HepG2 (cell line): ENCODE data around the gene FOLR3. TPM values are rescaled to one million over a fixed set of nuclear protein-coding genes. Genes with fewer than 3 reads are reported as not detected.
A peak's percentile ranks its signal among the peaks of the same experiment; 100 is the strongest.

ENCODE experiments used
- ARNT ChIP-seq: fragments of 450-650 bp; IDR thresholded peaks from 2 replicates; pipeline ENCODE4 v1.6.1; 2017
- JUN ChIP-seq: sonication (generic); formaldehyde crosslinking; IDR thresholded peaks from 2 replicates; pipeline ENCODE4 v1.4.0; 2020; ENCODE audit warnings: mild to moderate bottlenecking, missing genetic modification reagents
- MXI1 ChIP-seq: IDR thresholded peaks from 3 replicates; pipeline ENCODE4 v1.6.1; 2012; ENCODE audit warnings: low read depth, low read length, inconsistent platforms, borderline replicate concordance
- RARG ChIP-seq: sonication (generic); formaldehyde crosslinking; IDR thresholded peaks from 2 replicates; pipeline ENCODE4 v1.4.0; 2020; ENCODE audit warnings: low read depth, mild to moderate bottlenecking, missing genetic modification reagents
- TBL1XR1 ChIP-seq: fragments of 150-350 bp; IDR thresholded peaks from 2 replicates; pipeline ENCODE4 v1.6.1; 2014; ENCODE audit warnings: borderline replicate concordance, low read length; ENCODE audit not compliant: partially characterized antibody
- ZNF17 ChIP-seq: sonication (generic); formaldehyde crosslinking; IDR thresholded peaks from 2 replicates; pipeline ENCODE4 v1.5.0; 2020; ENCODE audit warnings: mild to moderate bottlenecking, missing genetic modification reagents
- polyA plus RNA-seq, 8 experiments: library from polyadenylated mRNA; depleted of rRNA in 3 of 8; stranded (reverse) in 7 of 8; unstranded in 1 of 8; fragments of >200 nt; fragmentation: Illumina TruSeq in 4 of 8; extraction: Trizol in 4 of 8; gene quantifications; 2 replicates each; pipeline versions ENCODE4 v1.2.1 to v1.2.3, GENCODE V29; 2011 to 2016; ENCODE audit warnings: low read depth in 4 of 8, missing spikeins in 1 of 8, mixed read lengths in 1 of 8; ENCODE audit not compliant: insufficient read depth in 1 of 8
- total RNA-seq, 5 experiments: library from RNA; depleted of rRNA; stranded (reverse); fragments of >200 nt; fragmentation: Illumina TruSeq; extraction: Trizol; gene quantifications; 2 replicates each; pipeline ENCODE4 v1.2.3, GENCODE V29; 2016; ENCODE audit warnings: low read depth in 1 of 5
- TF ChIP-seq, protein P1 (sequence below): sonication (generic); formaldehyde crosslinking; IDR thresholded peaks from 2 replicates; pipeline ENCODE4 v1.4.0; 2020; ENCODE audit warnings: mild to moderate bottlenecking, missing genetic modification reagents
- TF ChIP-seq, protein P2 (sequence below): IDR thresholded peaks from 2 replicates; pipeline ENCODE4 v1.6.1; 2012; ENCODE audit warnings: inconsistent platforms
- TF ChIP-seq, protein P3 (sequence below): sonication (generic); formaldehyde crosslinking; IDR thresholded peaks from 2 replicates; pipeline ENCODE4 v1.4.0; 2020; ENCODE audit warnings: missing genetic modification reagents
- TF ChIP-seq, protein P4 (sequence below), 2 experiments: sonication (generic) in 1 of 2; formaldehyde crosslinking in 1 of 2; IDR thresholded peaks; 2 replicates each; pipeline versions ENCODE4 v1.6.1 to v1.9.0; 2014 to 2022; ENCODE audit warnings: antibody characterized with exemption in 1 of 2, borderline replicate concordance in 1 of 2, inconsistent platforms in 1 of 2, low read depth in 1 of 2, missing genetic modification reagents in 1 of 2

FOLR3 gene
- total and polyA plus RNA-seq, 2 of the 13 experiments (the other 11 are each of a cell fraction or from before 2014, with no cell fraction given), result not detected

DNA sequence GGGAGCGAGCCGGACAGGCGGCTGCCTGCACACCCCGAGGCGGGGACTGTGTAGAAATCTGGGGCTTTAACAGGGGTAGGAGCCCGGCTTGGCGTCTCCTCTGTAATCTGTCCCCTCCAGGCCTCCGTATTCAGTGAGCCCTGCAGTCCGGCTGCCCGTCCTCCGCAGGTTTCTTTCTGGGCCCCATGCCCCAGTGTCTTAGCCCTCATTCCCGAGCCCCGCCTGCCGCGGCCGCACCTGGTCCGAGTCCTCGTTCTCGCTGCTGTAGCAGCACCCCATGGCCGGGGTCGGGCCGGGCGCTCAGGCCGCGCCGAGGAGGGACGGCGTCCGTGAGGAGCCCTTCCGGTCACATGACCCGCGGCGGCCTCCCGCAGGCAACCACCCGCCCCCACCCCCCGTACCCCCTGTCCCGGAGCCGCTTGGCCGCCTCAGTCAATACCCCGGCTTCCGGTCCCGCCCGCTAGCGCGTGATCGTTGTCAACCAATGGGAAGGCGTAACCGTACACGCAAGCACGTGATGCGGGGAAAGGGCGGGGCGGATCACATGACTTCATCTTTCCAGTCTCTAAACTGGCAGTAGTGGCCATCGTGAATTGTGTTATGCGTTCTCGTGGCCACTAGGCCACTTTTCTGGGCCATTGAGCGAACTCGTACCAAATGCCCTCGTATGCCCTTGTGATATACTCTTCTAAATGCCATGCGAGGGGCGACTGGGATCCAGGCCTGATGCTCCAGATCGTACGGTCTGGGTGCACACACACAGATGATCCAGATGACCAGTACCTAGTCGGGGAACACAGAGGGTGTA is 32.4 kb upstream of the FOLR3 start, which contains the start of gene LAMTOR1 (continued):
- TF ChIP-seq, protein P1, sequence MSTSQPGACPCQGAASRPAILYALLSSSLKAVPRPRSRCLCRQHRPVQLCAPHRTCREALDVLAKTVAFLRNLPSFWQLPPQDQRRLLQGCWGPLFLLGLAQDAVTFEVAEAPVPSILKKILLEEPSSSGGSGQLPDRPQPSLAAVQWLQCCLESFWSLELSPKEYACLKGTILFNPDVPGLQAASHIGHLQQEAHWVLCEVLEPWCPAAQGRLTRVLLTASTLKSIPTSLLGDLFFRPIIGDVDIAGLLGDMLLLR (CRISPR knock-in tag), result 0 out of 2 replicates have a peak, but pooled peaks have one; percentile 47
- TF ChIP-seq, protein P2, sequence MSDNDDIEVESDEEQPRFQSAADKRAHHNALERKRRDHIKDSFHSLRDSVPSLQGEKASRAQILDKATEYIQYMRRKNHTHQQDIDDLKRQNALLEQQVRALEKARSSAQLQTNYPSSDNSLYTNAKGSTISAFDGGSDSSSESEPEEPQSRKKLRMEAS, result peak; percentile 85
- TF ChIP-seq, protein P3, sequence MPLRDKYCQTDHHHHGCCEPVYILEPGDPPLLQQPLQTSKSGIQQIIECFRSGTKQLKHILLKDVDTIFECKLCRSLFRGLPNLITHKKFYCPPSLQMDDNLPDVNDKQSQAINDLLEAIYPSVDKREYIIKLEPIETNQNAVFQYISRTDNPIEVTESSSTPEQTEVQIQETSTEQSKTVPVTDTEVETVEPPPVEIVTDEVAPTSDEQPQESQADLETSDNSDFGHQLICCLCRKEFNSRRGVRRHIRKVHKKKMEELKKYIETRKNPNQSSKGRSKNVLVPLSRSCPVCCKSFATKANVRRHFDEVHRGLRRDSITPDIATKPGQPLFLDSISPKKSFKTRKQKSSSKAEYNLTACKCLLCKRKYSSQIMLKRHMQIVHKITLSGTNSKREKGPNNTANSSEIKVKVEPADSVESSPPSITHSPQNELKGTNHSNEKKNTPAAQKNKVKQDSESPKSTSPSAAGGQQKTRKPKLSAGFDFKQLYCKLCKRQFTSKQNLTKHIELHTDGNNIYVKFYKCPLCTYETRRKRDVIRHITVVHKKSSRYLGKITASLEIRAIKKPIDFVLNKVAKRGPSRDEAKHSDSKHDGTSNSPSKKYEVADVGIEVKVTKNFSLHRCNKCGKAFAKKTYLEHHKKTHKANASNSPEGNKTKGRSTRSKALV (CRISPR knock-in tag), result 0 out of 2 replicates have a peak, but pooled peaks have one; percentile 2
- TF ChIP-seq TBL1XR1 (peak; percentile 11), JUN (CRISPR knock-in tag) (no peak), ARNT (no peak), ZNF17 (CRISPR knock-in tag) (no peak), MXI1 (peak; percentile 47; the same call in 1 of the 3 replicates), RARG (CRISPR knock-in tag) (no peak)
- TF ChIP-seq, protein P4, sequence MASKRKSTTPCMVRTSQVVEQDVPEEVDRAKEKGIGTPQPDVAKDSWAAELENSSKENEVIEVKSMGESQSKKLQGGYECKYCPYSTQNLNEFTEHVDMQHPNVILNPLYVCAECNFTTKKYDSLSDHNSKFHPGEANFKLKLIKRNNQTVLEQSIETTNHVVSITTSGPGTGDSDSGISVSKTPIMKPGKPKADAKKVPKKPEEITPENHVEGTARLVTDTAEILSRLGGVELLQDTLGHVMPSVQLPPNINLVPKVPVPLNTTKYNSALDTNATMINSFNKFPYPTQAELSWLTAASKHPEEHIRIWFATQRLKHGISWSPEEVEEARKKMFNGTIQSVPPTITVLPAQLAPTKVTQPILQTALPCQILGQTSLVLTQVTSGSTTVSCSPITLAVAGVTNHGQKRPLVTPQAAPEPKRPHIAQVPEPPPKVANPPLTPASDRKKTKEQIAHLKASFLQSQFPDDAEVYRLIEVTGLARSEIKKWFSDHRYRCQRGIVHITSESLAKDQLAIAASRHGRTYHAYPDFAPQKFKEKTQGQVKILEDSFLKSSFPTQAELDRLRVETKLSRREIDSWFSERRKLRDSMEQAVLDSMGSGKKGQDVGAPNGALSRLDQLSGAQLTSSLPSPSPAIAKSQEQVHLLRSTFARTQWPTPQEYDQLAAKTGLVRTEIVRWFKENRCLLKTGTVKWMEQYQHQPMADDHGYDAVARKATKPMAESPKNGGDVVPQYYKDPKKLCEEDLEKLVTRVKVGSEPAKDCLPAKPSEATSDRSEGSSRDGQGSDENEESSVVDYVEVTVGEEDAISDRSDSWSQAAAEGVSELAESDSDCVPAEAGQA (IDR thresholded peaks at IDR 0.05; ENCODE audit: low read depth), result peak; percentile 21; the same call in 1 of the 2 replicates
- TF ChIP-seq, protein P4 (CRISPR knock-in tag; IDR thresholded peaks at IDR 0.05; ENCODE audit: borderline replicate concordance), result no peak
- TF ChIP-seq, all 625 proteins: peak for 208
